Peyer's patch (tissue), 4 donors: ENCODE data around the gene WDFY4. TPM values are rescaled to one million over a fixed set of nuclear protein-coding genes. Genes with fewer than 3 reads are reported as not detected.

Experiments
- DNase-seq, 3 donors: peaks; one replicate each; pipeline ENCODE4 v3.0.0-alpha.2; 2017 to 2019
- H3K27ac ChIP-seq, 4 donors: fragments of 200-600 bp; sonication (generic); one replicate each; pipeline ENCODE4 v1.5.1; 2016 to 2019
- H3K27me3 ChIP-seq, 2 donors: fragments of 200-600 bp; sonication (generic); one replicate each; pipeline ENCODE4 v1.5.1; 2019
- H3K36me3 ChIP-seq, 3 donors: fragments of 200-600 bp; sonication (generic); one replicate each; pipeline ENCODE4 v1.5.1; 2016 to 2019
- H3K4me1 ChIP-seq, 4 donors: fragments of 200-600 bp; sonication (generic); one replicate each; pipeline ENCODE4 v1.5.1; 2016 to 2019
- H3K4me3 ChIP-seq, 4 donors: fragments of 200-600 bp; sonication (generic); 1 replicate in 3 of 4; 2 replicates in 1 of 4; pipeline ENCODE4 v1.5.1; 2016 to 2019; ENCODE audit warnings: mild to moderate bottlenecking in 1 of 4
- H3K9me3 ChIP-seq, 4 donors: fragments of 200-600 bp; sonication (generic); one replicate each; pipeline ENCODE4 v1.5.1; 2016 to 2019; ENCODE audit warnings: mild to moderate bottlenecking in 1 of 4
- CTCF ChIP-seq, 6 experiments: fragments of 450-650 bp in 4 of 6; fragments of 200-600 bp in 2 of 6; sonication (generic) in 1 of 6; IDR thresholded peaks; one replicate each; pipeline ENCODE4 v1.5.1; 2017 to 2019; ENCODE audit warnings: antibody characterized with exemption in 6 of 6, mild to moderate bottlenecking in 3 of 6, moderate library complexity in 1 of 6
- POLR2A ChIP-seq, 2 donors: fragments of 450-650 bp; IDR thresholded peaks; one replicate each; pipeline ENCODE4 v1.5.1; 2017; ENCODE audit warnings: antibody characterized with exemption in 2 of 2, mild to moderate bottlenecking in 2 of 2, moderate library complexity in 2 of 2
- total RNA-seq, 4 donors: library from RNA; depleted of rRNA; stranded (reverse); fragments of >200 nt; gene quantifications; one replicate each; pipeline ENCODE4 v1.1.0, GENCODE V29; 2016

The WDFY4 gene
- total RNA-seq, 4 donors from 2014 or later: 0.53 to 102 (median 4.6) TPM

GRCh38 chr10:48811461-48811860 is 126.8 kb downstream of the WDFY4 start:
- Histone ChIP-seq H3K36me3 (no peaks in the 10 kb centered on the region), H3K27me3 (no peaks in the 10 kb centered on the region), H3K9me3 (no peaks in the 10 kb centered on the region), H3K4me3 (no peak overlapping the region), H3K4me1 (no peaks in the 10 kb centered on the region), H3K27ac (no peak overlapping the region)
- no peak for TF ChIP-seq POLR2A (IDR thresholded peaks at IDR 0.05)
- TF ChIP-seq CTCF (IDR thresholded peaks at IDR 0.05): no peak
- DNase-seq: no peak

GRCh38 chr10:48811917-48812316 is 127.2 kb downstream of the WDFY4 start:
- no peak for DNase-seq
- H3K27ac ChIP-seq: no peak overlapping the region
- no peaks in the 10 kb centered on the region for H3K36me3 ChIP-seq
- H3K27me3 ChIP-seq: no peaks in the 10 kb centered on the region
- TF ChIP-seq CTCF (IDR thresholded peaks at IDR 0.05) (no peak), POLR2A (IDR thresholded peaks at IDR 0.05) (no peak)
- H3K4me3 ChIP-seq: no peak overlapping the region
- no peaks in the 10 kb centered on the region for H3K4me1 ChIP-seq
- H3K9me3 ChIP-seq: no peaks in the 10 kb centered on the region

- DNase-seq: no peak
- no peaks in the 10 kb centered on the region for H3K27me3 ChIP-seq
- no peaks in the 10 kb centered on the region for H3K9me3 ChIP-seq
- no peak for TF ChIP-seq POLR2A (IDR thresholded peaks at IDR 0.05)
- TF ChIP-seq CTCF (IDR thresholded peaks at IDR 0.05): no peak
- H3K4me1 ChIP-seq: no peaks in the 10 kb centered on the region
- H3K36me3 ChIP-seq: no peaks in the 10 kb centered on the region
- H3K4me3 ChIP-seq: no peak overlapping the region
- no peak overlapping the region for H3K27ac ChIP-seq
These were observed 128.6 kb downstream of the WDFY4 start for GRCh38 chr10:48813291-48813690.

GRCh38 chr10:48813825-48814224 is 129.2 kb downstream of the WDFY4 start:
- no peaks in the 10 kb centered on the region for H3K4me1 ChIP-seq
- no peak overlapping the region for H3K4me3 ChIP-seq
- no peak overlapping the region for H3K27ac ChIP-seq
- DNase-seq: no peak
- TF ChIP-seq CTCF (IDR thresholded peaks at IDR 0.05) (no peak), POLR2A (IDR thresholded peaks at IDR 0.05) (no peak)
- no peaks in the 10 kb centered on the region for H3K36me3 ChIP-seq
- H3K9me3 ChIP-seq: no peaks in the 10 kb centered on the region
- H3K27me3 ChIP-seq: no peaks in the 10 kb centered on the region

GRCh38 chr10:48814933-48815332 is 130.3 kb downstream of the WDFY4 start:
- Histone ChIP-seq H3K4me3 (no peak overlapping the region), H3K27me3 (no peaks in the 10 kb centered on the region), H3K4me1 (no peaks in the 10 kb centered on the region), H3K36me3 (no peaks in the 10 kb centered on the region), H3K9me3 (no peaks in the 10 kb centered on the region), H3K27ac (no peak overlapping the region)
- TF ChIP-seq POLR2A (IDR thresholded peaks at IDR 0.05) (no peak), CTCF (IDR thresholded peaks at IDR 0.05) (no peak)
- DNase-seq: no peak

GRCh38 chr10:48817141-48817540 is 132.5 kb downstream of the WDFY4 start:
- no peaks in the 10 kb centered on the region for H3K9me3 ChIP-seq
- H3K27me3 ChIP-seq: no peaks in the 10 kb centered on the region
- H3K27ac ChIP-seq: no peak overlapping the region
- DNase-seq: no peak
- H3K4me3 ChIP-seq: no peak overlapping the region
- H3K4me1 ChIP-seq: no peaks in the 10 kb centered on the region
- H3K36me3 ChIP-seq: no peaks in the 10 kb centered on the region
- no peak for TF ChIP-seq POLR2A (IDR thresholded peaks at IDR 0.05)
- no peak for TF ChIP-seq CTCF (IDR thresholded peaks at IDR 0.05)
